Cardiac fibroblast (primary cell): ENCODE results near the gene DNASE1L2.

ENCODE experiments used
- DNase-seq, 2 donors: peaks; one replicate each; pipeline versions ENCODE4 v3.0.0 to v3.0.0-alpha.2; 2010; ENCODE audit warnings: low read depth in 2 of 2
- H3K4me3 ChIP-seq, 2 donors: replicated peaks in 1 of 2; 1 replicate in 1 of 2; 2 replicates in 1 of 2; pipeline ENCODE4 v1.5.1; 2011; ENCODE audit warnings: low read depth in 2 of 2, low read length in 2 of 2, mild to moderate bottlenecking in 2 of 2, moderate library complexity in 1 of 2
- CTCF ChIP-seq: IDR thresholded peaks from one replicate; pipeline ENCODE4 v1.5.1; 2011; ENCODE audit warnings: low read depth, mild to moderate bottlenecking, low read length, inconsistent platforms

The DNASE1L2 gene

GRCh38 chr16:2212362-2213324 is 23.6 kb upstream of the DNASE1L2 start:
- DNase-seq, result no peak
- H3K4me3 ChIP-seq, result peak overlapping the region; percentile 52 to 76
- TF ChIP-seq CTCF, result no peak

GRCh38 chr16:2213817-2214718 is 22.2 kb upstream of the DNASE1L2 start:
- no peak for TF ChIP-seq CTCF
- no peak for DNase-seq
- H3K4me3 ChIP-seq, result peak overlapping the region; percentile 52 to 76

- no peak for DNase-seq
- H3K4me3 ChIP-seq, result peak within 1 kb of the TSS; percentile 69 to 76
- TF ChIP-seq CTCF, result no peak
These were observed 21.6 kb upstream of the DNASE1L2 start, which contains the start of gene PGP for GRCh38 chr16:2214719-2214968. Gene PGP (minus strand): TSS chr16:2214840. CDS start chr16:2214777, 63 bp downstream.

GRCh38 chr16:2216330-2216729 is 19.9 kb upstream of the DNASE1L2 start:
- no peak overlapping the region for H3K4me3 ChIP-seq
- no peak for DNase-seq
- TF ChIP-seq CTCF, result no peak

GRCh38 chr16:2223221-2223941 is 12.9 kb upstream of the DNASE1L2 start, which contains the start of gene E4F1:
Gene E4F1 (plus strand): TSS chr16:2223591. CDS start chr16:2223614, 23 bp downstream.
- H3K4me3 ChIP-seq, result peak within 1 kb of the TSS; percentile 90 to 93
- TF ChIP-seq CTCF, result no peak
- peak; percentile 100 for DNase-seq

GRCh38 chr16:2223942-2224486 is 12.2 kb upstream of the DNASE1L2 start:
- TF ChIP-seq CTCF, result peak; percentile 27
- peak overlapping the region; percentile 90 to 93 for H3K4me3 ChIP-seq
- DNase-seq, result peak; percentile 56 to 71
